HL-60 (cell line): ENCODE measurements around the gene DOCK6.

ENCODE experiments used
- DNase-seq, 2 experiments: peaks; one replicate each; pipeline ENCODE4 v3.0.0-alpha.2; 2010 to 2020; ENCODE audit warnings: low read depth in 1 of 2, low spot score in 1 of 2
- H3K27ac ChIP-seq: fragments of 250-450 bp; sonication (Bioruptor Pico); replicated peaks from 2 replicates; pipeline ENCODE4 v1.5.1; 2020; ENCODE audit warnings: mild to moderate bottlenecking, moderate library complexity
- H3K27me3 ChIP-seq: fragments of 250-450 bp; sonication (Bioruptor Pico); 2 replicates; pipeline ENCODE4 v1.5.1; 2021; ENCODE audit warnings: mild to moderate bottlenecking, moderate library complexity; ENCODE audit not compliant: insufficient read depth, poor library complexity, severe bottlenecking
- H3K4me3 ChIP-seq: replicated peaks from 2 replicates; pipeline ENCODE4 v1.5.1; 2011; ENCODE audit warnings: mild to moderate bottlenecking, control low read depth, low read length; ENCODE audit not compliant: insufficient read depth
- CTCF ChIP-seq: IDR thresholded peaks from one replicate; pipeline ENCODE4 v1.5.1; 2011; ENCODE audit warnings: low read length, control low read depth, inconsistent platforms; ENCODE audit not compliant: insufficient read depth
- GABPA ChIP-seq: IDR thresholded peaks from 2 replicates; pipeline ENCODE4 v1.6.1; 2012; ENCODE audit warnings: low read depth
- POLR2AphosphoS5 ChIP-seq: IDR thresholded peaks from 2 replicates; pipeline ENCODE4 v1.6.1; 2012; ENCODE audit warnings: low read depth
- REST ChIP-seq: IDR thresholded peaks from 2 replicates; pipeline ENCODE4 v1.6.1; 2012; ENCODE audit warnings: low read depth; ENCODE audit not compliant: insufficient replicate concordance
- SPI1 ChIP-seq: IDR thresholded peaks from 2 replicates; pipeline ENCODE4 v1.6.1; 2012; ENCODE audit warnings: low read depth, mild to moderate bottlenecking, borderline replicate concordance

The DOCK6 gene

GRCh38 chr19:11155373-11156120 is 106.8 kb downstream of the DOCK6 start, which contains the start of gene SPC24:
Gene SPC24 (minus strand): TSS chr19:11155782. CDS start chr19:11155776, 6 bp downstream.
- peak within 1 kb of the TSS; percentile 92 for H3K27ac ChIP-seq

GRCh38 chr19:11154683-11155047 is 107.7 kb downstream of the DOCK6 start:
- no peak for TF ChIP-seq REST
- Histone ChIP-seq H3K4me3 (peak overlapping the region; percentile 97), H3K27me3 (no peaks in the 10 kb centered on the region), H3K27ac (peak overlapping the region; percentile 92)
- DNase-seq: no peak

More at GRCh38 chr19:11155373-11156120, 106.8 kb downstream of the DOCK6 start, which contains the start of gene SPC24:
- Histone ChIP-seq H3K27me3 (no peaks in the 10 kb centered on the region), H3K4me3 (peak within 1 kb of the TSS; percentile 97)
- TF ChIP-seq POLR2AphosphoS5 (peak; percentile 84), SPI1 (no peak), REST (peak; percentile 58)
- peak; percentile 99 for DNase-seq

- no peak overlapping the region for H3K4me3 ChIP-seq
- TF ChIP-seq POLR2AphosphoS5 (no peak), SPI1 (no peak), CTCF (no peak), REST (no peak), GABPA (no peak)
- DNase-seq: no peak
These were observed 109.8 kb downstream of the DOCK6 start for GRCh38 chr19:11152318-11153062.

DNA sequence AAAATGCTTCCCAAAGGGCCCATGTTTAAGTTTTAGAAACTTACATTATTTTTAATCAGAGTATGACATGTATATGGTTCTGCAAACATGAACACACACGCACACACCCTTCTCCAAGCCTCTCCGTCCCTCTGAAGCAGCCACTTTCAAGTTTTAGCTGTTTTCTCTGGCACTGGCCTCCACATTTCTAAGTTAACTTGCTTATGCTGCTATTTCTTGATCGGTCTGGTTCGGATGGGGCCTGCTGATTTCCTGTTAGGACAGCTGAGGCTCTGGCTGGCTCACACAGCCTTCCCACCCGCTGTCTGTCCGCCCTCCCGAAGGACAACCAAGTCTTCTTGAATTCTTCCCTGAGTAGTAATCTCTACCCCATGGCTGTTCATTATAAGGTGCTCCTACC is 111.1 kb downstream of the DOCK6 start:
- TF ChIP-seq GABPA: no peak
- no peak for TF ChIP-seq REST
- TF ChIP-seq SPI1: no peak
- no peak for TF ChIP-seq POLR2AphosphoS5
- no peak for TF ChIP-seq CTCF
- no peak overlapping the region for H3K27ac ChIP-seq
- no peak overlapping the region for H3K4me3 ChIP-seq
- no peak for DNase-seq
- no peaks in the 10 kb centered on the region for H3K27me3 ChIP-seq

More at GRCh38 chr19:11152318-11153062, 109.8 kb downstream of the DOCK6 start:
- no peak overlapping the region for H3K27ac ChIP-seq
- no peaks in the 10 kb centered on the region for H3K27me3 ChIP-seq
